GM12872 (cell line): Measurements from ENCODE around the gene DTX3L.

Experiments
- CTCF ChIP-seq: IDR thresholded peaks from 3 replicates; pipeline ENCODE4 v1.5.1; 2011; ENCODE audit warnings: low read depth, mild to moderate bottlenecking, low read length, moderate library complexity; ENCODE audit not compliant: insufficient read depth

DTX3L gene

DNA sequence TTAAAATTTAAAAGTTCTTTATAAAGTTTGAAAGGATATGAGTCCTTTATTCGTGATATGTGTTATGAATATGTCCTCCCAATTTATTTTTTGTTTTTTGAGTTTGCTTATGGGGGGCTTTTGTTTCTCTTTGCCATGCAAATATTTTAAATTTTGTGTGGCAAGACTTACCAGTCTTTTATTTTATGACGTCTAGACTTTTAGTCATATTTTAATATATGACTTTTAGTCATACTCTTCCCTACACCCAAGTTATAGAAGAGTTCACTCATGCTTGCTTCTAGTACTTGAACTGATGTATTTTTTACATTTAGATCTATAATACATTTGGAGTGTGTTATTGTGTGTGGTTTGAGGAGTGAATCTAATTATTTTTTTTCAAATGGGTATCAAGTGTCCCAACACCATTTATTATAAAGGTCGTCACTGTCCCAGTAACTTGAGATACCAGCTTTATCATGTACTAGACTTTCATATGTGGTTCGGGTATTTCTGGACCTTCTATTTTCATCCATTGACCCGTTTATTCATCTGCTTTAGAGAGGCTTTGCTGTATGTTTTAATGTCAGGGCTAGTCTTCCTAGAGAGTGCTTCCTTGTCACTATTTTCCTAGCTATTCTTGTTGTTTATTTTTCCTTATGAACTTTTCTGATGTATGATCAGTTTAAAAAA lies 14.1 kb downstream of the DTX3L start:
- TF ChIP-seq CTCF, result no peak

- TF ChIP-seq CTCF, result no peak
These were observed 16.3 kb downstream of the DTX3L start for GRCh38 chr3:122580470-122580869.

DNA sequence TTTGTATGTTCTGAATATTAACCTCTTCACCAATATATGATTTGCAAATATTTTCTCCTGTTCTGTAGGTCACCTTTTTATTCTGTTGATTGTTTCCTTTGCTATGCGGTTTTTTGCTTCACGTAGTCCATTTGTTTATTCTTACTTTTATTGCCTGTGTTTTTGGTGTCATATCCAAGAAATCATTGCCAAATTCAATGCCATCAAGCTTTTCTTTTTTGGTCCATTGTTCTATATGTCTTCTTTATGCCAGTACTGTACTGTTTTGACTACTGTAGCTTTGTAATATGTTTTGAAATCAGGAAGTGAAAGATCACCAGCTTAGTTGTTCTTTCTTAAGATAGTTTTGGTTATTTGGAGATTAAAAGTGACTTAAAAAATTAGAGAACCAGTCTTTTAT lies 17.5 kb downstream of the DTX3L start:
- no peak for TF ChIP-seq CTCF

DNA sequence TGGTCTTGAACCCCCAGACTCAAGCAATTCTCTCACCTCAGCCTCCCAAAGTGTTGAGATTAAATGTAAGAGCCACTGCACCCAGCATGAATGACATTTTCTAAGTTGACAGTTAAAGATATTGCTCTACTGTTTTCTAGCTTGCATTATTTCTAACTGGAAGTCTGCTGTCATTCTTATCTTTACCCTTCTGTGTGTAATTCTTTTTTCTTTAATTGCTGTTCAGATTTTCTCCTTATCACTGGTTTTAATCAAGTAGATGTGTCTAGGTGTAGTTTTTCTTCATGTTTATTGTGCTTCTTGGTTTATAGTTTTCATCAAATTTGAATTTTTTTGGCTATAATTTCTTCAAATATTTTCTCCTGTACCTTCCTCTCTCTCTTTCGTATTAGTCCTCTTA lies 18.3 kb downstream of the DTX3L start:
- no peak for TF ChIP-seq CTCF

- TF ChIP-seq CTCF, result no peak
These were observed 22.0 kb downstream of the DTX3L start for GRCh38 chr3:122586098-122586497.

DNA sequence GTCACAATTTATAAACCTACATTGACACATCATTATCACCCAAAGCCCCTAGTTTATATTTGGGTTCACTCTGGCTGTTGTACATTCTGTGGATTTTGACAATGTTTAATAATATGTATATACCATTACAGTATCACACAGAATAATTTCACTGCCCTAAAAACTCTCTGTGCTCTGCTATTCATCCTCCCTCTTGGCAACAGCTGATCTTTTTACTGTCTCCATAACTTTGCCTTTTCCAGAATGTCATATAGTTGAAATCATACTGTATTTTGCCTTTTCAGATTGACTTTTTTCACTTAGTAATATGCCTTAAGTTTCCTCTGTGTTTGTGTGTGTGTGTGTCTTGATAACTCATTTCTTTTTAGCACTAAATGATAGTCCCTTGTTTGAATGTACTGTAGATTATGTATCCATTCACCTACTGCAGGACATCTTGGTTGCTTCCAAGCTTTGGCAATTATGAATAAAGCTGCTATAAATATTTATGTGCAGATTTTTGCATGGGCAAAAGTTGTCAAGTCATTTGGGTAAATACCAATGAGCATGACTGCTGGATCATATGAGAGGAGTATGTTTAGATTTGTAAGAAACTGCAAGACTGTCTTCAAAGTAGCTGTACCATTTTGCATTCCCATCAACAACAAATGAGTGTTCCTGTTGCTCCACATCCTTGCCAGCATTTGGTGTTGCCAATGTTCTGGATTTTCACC lies 22.8 kb downstream of the DTX3L start:
- TF ChIP-seq CTCF, result no peak

DNA sequence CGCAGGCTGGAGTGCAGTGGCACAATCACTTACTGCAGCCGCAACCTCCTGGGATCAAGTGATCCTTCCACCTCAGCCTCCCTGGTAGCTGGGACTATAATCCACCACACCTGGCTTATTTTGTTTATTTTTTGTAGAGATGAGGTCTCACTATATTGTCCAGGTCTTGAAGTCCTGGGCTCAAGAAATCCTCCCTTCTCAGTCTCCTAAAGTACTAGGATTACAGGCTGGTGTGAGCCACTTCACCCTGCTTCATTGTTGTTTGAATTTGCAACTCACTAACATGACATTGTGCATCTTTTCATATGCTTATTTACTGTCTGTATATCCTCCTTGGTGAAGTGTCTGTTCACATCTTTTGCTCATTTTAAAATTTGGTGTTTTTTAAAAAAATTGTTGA lies 23.4 kb downstream of the DTX3L start:
- no peak for TF ChIP-seq CTCF
